Fibroblast of villous mesenchyme (primary cell): Measurements from ENCODE around the gene IGFL4. TPM values are rescaled to one million over a fixed set of nuclear protein-coding genes. Genes with fewer than 3 reads are reported as not detected.

ENCODE experiments used
- DNase-seq: peaks from one replicate; pipeline ENCODE4 v3.0.0-alpha.2; 2010; ENCODE audit warnings: low read depth
- H3K4me3 ChIP-seq: 2 replicates; pipeline ENCODE4 v1.5.1; 2011; ENCODE audit warnings: low read depth, mild to moderate bottlenecking, low read length
- total RNA-seq: library from RNA; depleted of rRNA; stranded (reverse); fragments of >200 nt; gene quantifications from 2 replicates; pipeline ENCODE4 v1.2.3, GENCODE V29; 2012
- TF ChIP-seq, protein P1 (sequence below): IDR thresholded peaks from 2 replicates; pipeline ENCODE4 v1.5.1; 2012; ENCODE audit warnings: low read depth, mild to moderate bottlenecking, low read length; ENCODE audit not compliant: insufficient read depth

The IGFL4 gene
- total RNA-seq, 1 donor, result not detected

DNA sequence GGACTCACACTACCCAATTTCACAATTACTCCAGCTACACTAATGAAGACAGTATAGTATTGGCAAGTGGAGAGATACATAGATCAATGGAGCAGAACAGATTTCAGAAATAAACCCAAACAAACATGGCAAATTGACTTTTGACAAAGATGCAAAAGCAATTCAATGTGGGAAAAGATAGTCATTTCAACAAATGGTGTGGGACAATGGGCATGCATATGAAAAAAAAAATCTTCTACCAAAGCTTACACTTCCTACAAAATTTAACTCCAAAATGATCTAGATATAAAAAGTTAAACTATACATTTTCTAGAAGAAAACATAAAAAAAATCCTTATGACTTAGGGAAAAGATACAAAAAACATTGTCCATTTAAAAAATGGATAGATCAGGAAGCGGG, 2.7 kb upstream of the IGFL4 start:
- DNase-seq, result no peak
- no peak overlapping the region for H3K4me3 ChIP-seq
- TF ChIP-seq, protein P1, sequence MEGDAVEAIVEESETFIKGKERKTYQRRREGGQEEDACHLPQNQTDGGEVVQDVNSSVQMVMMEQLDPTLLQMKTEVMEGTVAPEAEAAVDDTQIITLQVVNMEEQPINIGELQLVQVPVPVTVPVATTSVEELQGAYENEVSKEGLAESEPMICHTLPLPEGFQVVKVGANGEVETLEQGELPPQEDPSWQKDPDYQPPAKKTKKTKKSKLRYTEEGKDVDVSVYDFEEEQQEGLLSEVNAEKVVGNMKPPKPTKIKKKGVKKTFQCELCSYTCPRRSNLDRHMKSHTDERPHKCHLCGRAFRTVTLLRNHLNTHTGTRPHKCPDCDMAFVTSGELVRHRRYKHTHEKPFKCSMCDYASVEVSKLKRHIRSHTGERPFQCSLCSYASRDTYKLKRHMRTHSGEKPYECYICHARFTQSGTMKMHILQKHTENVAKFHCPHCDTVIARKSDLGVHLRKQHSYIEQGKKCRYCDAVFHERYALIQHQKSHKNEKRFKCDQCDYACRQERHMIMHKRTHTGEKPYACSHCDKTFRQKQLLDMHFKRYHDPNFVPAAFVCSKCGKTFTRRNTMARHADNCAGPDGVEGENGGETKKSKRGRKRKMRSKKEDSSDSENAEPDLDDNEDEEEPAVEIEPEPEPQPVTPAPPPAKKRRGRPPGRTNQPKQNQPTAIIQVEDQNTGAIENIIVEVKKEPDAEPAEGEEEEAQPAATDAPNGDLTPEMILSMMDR, result no peak

DNA sequence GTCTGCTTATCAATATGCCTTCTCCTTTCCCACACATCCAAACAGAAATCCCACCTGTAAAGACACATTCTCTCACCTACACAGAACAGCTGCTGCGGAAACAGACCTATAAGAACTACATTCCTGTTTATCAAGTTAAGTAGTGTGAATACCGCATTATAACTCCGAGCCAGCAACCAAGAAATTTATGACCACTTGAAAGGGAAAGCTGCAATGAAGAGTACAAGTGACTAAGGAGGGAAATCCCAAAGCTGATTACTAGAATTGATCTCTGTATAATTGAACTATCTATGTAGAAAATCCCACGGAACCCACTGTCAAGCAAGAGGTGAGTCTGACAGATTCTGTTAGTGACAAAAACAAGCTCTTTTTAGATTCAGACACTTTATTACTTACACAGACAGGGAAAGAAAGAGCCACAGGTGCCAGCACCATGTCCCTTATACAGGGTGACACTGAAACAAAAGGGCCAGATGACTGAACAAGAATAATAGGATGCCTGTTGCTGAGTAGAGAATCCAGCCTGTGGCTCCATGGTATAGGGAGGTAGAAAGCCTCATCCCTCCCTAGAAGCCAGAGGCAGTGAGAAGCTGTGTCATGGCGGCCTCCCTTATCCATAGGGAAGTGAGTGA, 1.6 kb upstream of the IGFL4 start:
- no peak overlapping the region for H3K4me3 ChIP-seq
- TF ChIP-seq, protein P1, result no peak
- no peak for DNase-seq

DNA sequence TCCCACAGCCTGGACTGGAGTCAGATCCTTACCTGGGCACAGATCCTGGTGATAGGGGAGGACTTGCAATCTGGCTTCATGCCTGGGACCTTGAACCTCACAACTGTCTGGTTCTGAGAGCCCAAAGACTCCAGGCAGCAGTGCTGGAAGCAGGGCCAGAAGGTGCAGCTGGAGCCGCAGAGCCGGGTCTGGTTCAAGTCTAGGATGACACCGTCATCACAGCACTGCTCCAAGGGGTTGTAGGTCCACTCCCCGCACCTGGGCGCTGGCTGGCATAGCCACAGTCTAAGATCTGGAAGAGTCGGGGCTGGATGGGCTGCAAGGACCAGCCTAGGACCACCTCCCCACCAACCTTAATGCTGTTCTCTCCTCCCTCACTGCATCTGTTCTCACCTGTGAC, 677 bp downstream of the IGFL4 start:
- no peak for DNase-seq
- TF ChIP-seq, protein P1, result no peak
- no peak overlapping the region for H3K4me3 ChIP-seq

DNA sequence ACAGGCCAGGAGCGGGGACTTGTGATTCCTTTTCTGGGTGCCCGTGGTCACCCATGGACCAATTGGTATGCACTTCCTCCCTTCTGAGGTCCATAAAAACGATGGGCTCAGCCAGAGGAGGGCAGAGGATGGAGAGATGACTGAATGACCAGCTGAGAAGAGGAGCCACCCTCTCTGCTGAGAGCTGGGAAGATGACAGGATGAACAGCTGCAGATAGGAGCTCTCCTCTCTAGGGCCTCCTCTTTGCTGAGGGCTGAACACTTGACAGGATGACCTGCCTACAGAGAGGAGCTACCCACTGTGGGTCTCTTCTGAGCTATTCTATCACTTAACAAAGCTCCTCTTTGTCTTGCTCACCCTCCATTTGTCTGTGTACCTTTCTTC, 4.1 kb downstream of the IGFL4 start:
- DNase-seq, result no peak
- TF ChIP-seq, protein P1, result no peak
- H3K4me3 ChIP-seq, result no peak overlapping the region

DNA sequence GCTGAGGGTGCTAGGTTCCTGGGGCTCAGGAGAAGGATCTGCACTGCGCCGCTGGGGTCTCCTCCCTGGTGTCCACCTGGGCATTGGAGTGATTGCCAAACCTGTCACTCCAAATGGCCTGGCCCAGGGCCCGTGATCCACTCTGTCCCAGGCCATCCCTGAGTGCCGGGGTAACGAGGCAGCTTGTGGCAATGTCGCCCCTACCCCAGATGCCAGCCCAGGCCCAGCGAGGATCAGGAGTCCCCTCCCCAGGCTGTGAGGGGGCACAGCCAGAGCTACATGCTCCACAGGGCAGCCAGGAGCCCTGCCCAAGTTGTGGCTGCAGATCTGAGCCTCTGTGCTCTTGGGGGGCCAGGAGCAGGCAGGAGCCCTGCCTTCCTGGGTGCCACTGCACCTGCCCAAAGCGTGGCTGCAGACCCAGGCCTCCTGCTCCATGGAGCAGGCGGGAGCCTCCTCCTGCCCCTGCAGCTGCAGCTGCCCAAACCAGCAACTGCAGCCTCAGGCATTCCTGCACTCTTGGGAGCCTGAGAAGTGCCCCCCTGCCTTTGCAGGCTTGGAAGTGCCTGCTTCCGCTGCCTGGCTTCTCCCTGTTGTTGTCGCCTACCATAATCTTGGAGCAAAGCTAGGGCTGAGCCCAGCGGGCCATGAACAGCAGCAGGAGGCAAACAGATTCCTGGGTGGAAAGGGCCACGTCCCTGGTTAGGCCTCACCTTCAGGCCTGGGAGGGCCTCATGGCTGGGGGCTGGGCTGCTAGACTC, 4.6 kb downstream of the IGFL4 start:
- H3K4me3 ChIP-seq, result no peak overlapping the region
- DNase-seq, result no peak
- TF ChIP-seq, protein P1, result no peak

DNA sequence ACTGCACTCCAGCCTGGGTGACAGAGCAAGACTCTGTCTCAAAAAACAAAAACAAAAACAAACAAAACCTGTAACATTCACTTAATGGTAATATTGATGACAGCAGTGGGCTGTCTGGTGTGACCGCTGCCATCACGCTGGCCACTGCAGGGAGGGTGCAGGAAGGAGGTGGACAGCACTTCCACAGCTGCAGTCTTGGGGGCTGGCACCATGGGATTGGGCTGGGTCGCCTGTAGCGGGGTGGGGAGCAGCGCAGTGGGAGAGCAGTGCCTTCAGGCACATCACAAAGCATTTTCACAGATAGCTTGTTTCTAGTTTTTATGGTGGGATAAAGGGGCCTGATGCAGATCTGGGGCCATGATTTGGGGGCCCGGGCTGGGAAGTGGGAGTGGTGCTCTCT, 5.3 kb downstream of the IGFL4 start:
- DNase-seq, result no peak
- TF ChIP-seq, protein P1, result no peak
- H3K4me3 ChIP-seq, result no peak overlapping the region
